Measurements from ENCODE around the gene ANGPTL8. TPM values are rescaled to one million over a fixed set of nuclear protein-coding genes. Genes with fewer than 3 reads are reported as not detected.

Gene ANGPTL8
- total and polyA plus RNA-seq, 2 experiments from 2014 or later: 1.7 TPM; not detected in 1

DNA sequence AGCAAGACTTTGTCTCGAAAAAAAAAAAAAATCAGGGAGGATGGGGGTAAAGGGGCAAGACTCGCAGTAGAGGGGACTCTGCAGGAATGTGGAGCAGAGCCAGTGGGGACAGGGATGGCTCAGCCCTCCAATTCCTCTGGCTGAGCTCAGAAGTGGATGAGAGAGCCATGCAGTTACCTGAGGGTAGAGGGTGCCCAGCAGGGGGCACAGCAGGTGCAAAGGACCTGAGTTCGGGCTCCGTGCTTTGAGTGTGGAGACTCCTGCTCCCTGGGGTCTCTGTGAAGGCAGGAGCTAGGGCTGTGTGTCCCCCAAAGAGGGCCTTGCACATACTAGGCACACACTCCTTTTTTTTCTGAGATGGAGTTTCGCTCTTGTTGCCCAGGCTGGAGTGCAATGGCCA lies 15.2 kb downstream of the ANGPTL8 start:
- Histone ChIP-seq H3K4me1 (ENCODE audit: insufficient read depth) (no peaks in the 10 kb centered on the region), H3K79me2 (ENCODE audit: insufficient read depth) (no peaks in the 10 kb centered on the region), H4K20me1 (ENCODE audit: insufficient read depth) (no peaks in the 10 kb centered on the region), H3K4me2 (ENCODE audit: unreplicated experiment) (no peak overlapping the region), H3K9me3 (ENCODE audit: low read depth) (no peaks in the 10 kb centered on the region), H3K36me3 (ENCODE audit: low read depth) (no peaks in the 10 kb centered on the region), H3K27me3 (replicated peaks; ENCODE audit: insufficient read depth) (no peaks in the 10 kb centered on the region), H3K9ac (no peak overlapping the region), H3K4me3 (no peak overlapping the region), H2AFZ (no peak overlapping the region), H3F3A (ENCODE audit: insufficient read depth) (no peaks in the 10 kb centered on the region), H3K9me2 (ENCODE audit: insufficient read depth) (no peaks in the 10 kb centered on the region), H3K27ac (no peak overlapping the region)
- WGBS, 2 experiments (ENCODE audit: low coverage in 1 of 2, low lambda C conversion rate in 2 of 2, missing lambda C conversion rate in 2 of 2): 94 to 97% methylated on average over 5 of the region's 5 CpGs
- TF ChIP-seq EZH2phosphoT487 (IDR thresholded peaks at IDR 0.05; ENCODE audit: insufficient read depth, low read depth) (no peak), EZH2 (IDR thresholded peaks at IDR 0.05; ENCODE audit: insufficient read depth, poor library complexity, severe bottlenecking) (no peak)
- peak; percentile 0 for DNase-seq
- in situ Hi-C loops (cut with MboI): no loop called here

- Histone ChIP-seq H3K36me3 (ENCODE audit: low read depth) (no peaks in the 10 kb centered on the region), H3K9me2 (ENCODE audit: insufficient read depth) (no peaks in the 10 kb centered on the region), H2AFZ (no peak overlapping the region), H3F3A (ENCODE audit: insufficient read depth) (no peaks in the 10 kb centered on the region), H3K27ac (no peak overlapping the region), H3K27me3 (replicated peaks; ENCODE audit: insufficient read depth) (no peaks in the 10 kb centered on the region), H3K4me2 (ENCODE audit: unreplicated experiment) (no peak overlapping the region), H3K9ac (no peak overlapping the region), H3K9me3 (ENCODE audit: low read depth) (no peaks in the 10 kb centered on the region), H3K4me3 (no peak overlapping the region), H3K4me1 (ENCODE audit: insufficient read depth) (no peaks in the 10 kb centered on the region), H3K79me2 (ENCODE audit: insufficient read depth) (no peaks in the 10 kb centered on the region), H4K20me1 (ENCODE audit: insufficient read depth) (no peaks in the 10 kb centered on the region)
- WGBS, 2 experiments (ENCODE audit: low coverage in 1 of 2, low lambda C conversion rate in 2 of 2, missing lambda C conversion rate in 2 of 2): 34 to 35% methylated on average over 6 to 7 of the region's 7 CpGs
- in situ Hi-C loops (cut with MboI): no loop called here
- no peak for DNase-seq
- TF ChIP-seq EZH2phosphoT487 (IDR thresholded peaks at IDR 0.05; ENCODE audit: insufficient read depth, low read depth) (no peak), EZH2 (IDR thresholded peaks at IDR 0.05; ENCODE audit: insufficient read depth, poor library complexity, severe bottlenecking) (no peak)
Observed at GRCh38 chr19:11256189-11256588, 16.8 kb downstream of the ANGPTL8 start.

- Histone ChIP-seq H3K9ac (no peak overlapping the region), H3K4me3 (no peak overlapping the region), H3K9me2 (ENCODE audit: insufficient read depth) (no peaks in the 10 kb centered on the region), H2AFZ (no peak overlapping the region), H3K9me3 (ENCODE audit: low read depth) (no peaks in the 10 kb centered on the region), H3K4me2 (ENCODE audit: unreplicated experiment) (no peak overlapping the region), H3K4me1 (ENCODE audit: insufficient read depth) (no peaks in the 10 kb centered on the region), H3K27me3 (replicated peaks; ENCODE audit: insufficient read depth) (no peaks in the 10 kb centered on the region), H3F3A (ENCODE audit: insufficient read depth) (no peaks in the 10 kb centered on the region), H4K20me1 (ENCODE audit: insufficient read depth) (no peaks in the 10 kb centered on the region), H3K27ac (no peak overlapping the region), H3K36me3 (ENCODE audit: low read depth) (no peaks in the 10 kb centered on the region), H3K79me2 (ENCODE audit: insufficient read depth) (no peaks in the 10 kb centered on the region)
- 82 to 87% methylated on average over 3 of the region's 3 CpGs for WGBS, 2 experiments (ENCODE audit: low coverage in 1 of 2, low lambda C conversion rate in 2 of 2, missing lambda C conversion rate in 2 of 2)
- DNase-seq: peak; percentile 28
- in situ Hi-C loops (cut with MboI): no loop called here
- no peak for TF ChIP-seq EZH2 (IDR thresholded peaks at IDR 0.05; ENCODE audit: insufficient read depth, poor library complexity, severe bottlenecking)
- no peak for TF ChIP-seq EZH2phosphoT487 (IDR thresholded peaks at IDR 0.05; ENCODE audit: insufficient read depth, low read depth)
Observed at GRCh38 chr19:11257846-11258380, 18.5 kb downstream of the ANGPTL8 start.

- H3K9me2 ChIP-seq (ENCODE audit: insufficient read depth): no peaks in the 10 kb centered on the region
- no peaks in the 10 kb centered on the region for H3K36me3 ChIP-seq (ENCODE audit: low read depth)
- no peaks in the 10 kb centered on the region for H3K4me1 ChIP-seq (ENCODE audit: insufficient read depth)
- no peaks in the 10 kb centered on the region for H3F3A ChIP-seq (ENCODE audit: insufficient read depth)
- H4K20me1 ChIP-seq (ENCODE audit: insufficient read depth): no peaks in the 10 kb centered on the region
- no peak overlapping the region for H3K27ac ChIP-seq
- H3K9me3 ChIP-seq (ENCODE audit: low read depth): no peaks in the 10 kb centered on the region
- H2AFZ ChIP-seq: no peak overlapping the region
- H3K4me3 ChIP-seq: no peak overlapping the region
- H3K27me3 ChIP-seq (replicated peaks; ENCODE audit: insufficient read depth): no peaks in the 10 kb centered on the region
- no peak for DNase-seq
- H3K4me2 ChIP-seq (ENCODE audit: unreplicated experiment): no peak overlapping the region
- TF ChIP-seq EZH2 (IDR thresholded peaks at IDR 0.05; ENCODE audit: insufficient read depth, poor library complexity, severe bottlenecking) (no peak), EZH2phosphoT487 (IDR thresholded peaks at IDR 0.05; ENCODE audit: insufficient read depth, low read depth) (no peak)
- H3K79me2 ChIP-seq (ENCODE audit: insufficient read depth): no peaks in the 10 kb centered on the region
- in situ Hi-C loops (cut with MboI): no loop called here
- WGBS, 2 experiments (ENCODE audit: low coverage in 1 of 2, low lambda C conversion rate in 2 of 2, missing lambda C conversion rate in 2 of 2): 78 to 83% methylated on average over 4 to 5 of the region's 5 CpGs
- no peak overlapping the region for H3K9ac ChIP-seq
Observed at GRCh38 chr19:11260996-11261395, 21.6 kb downstream of the ANGPTL8 start.
